NCI-H82 treated with DMSO at 0.1 percent for 48 hours (cell line): ENCODE results near the gene GMDS.

Experiments
- DNase-seq: peaks from one replicate; lab custom pipeline; 2025; ENCODE audit not compliant: unreplicated experiment; lab: John Stamatoyannopoulos, UW

GMDS gene

GRCh38 chr6:1598433-1598832 is 647.0 kb downstream of the GMDS start:
- no peak for DNase-seq

- no peak for DNase-seq
These were observed 647.5 kb downstream of the GMDS start for GRCh38 chr6:1597924-1598323.

GRCh38 chr6:1597121-1597744 is 648.2 kb downstream of the GMDS start:
- no peak for DNase-seq

GRCh38 chr6:1596088-1596852 is 649.1 kb downstream of the GMDS start:
- peak; percentile 34 for DNase-seq

- no peak for DNase-seq
These were observed 649.9 kb downstream of the GMDS start for GRCh38 chr6:1595271-1596087.

GRCh38 chr6:1594445-1595200 is 650.8 kb downstream of the GMDS start:
- DNase-seq, result no peak

GRCh38 chr6:1593958-1594314 is 651.5 kb downstream of the GMDS start:
- DNase-seq, result no peak

GRCh38 chr6:1593286-1593957 is 652.0 kb downstream of the GMDS start:
- no peak for DNase-seq

- no peak for DNase-seq
These were observed 652.6 kb downstream of the GMDS start for GRCh38 chr6:1592852-1593251.

GRCh38 chr6:1591926-1592325 is 653.5 kb downstream of the GMDS start:
- no peak for DNase-seq

- no peak for DNase-seq
These were observed 654.2 kb downstream of the GMDS start for GRCh38 chr6:1591243-1591642.

GRCh38 chr6:1590580-1590979 is 654.8 kb downstream of the GMDS start:
- no peak for DNase-seq

- no peak for DNase-seq
These were observed 656.2 kb downstream of the GMDS start for GRCh38 chr6:1589208-1589607.

- no peak for DNase-seq
These were observed 657.4 kb downstream of the GMDS start for GRCh38 chr6:1587977-1588376.

GRCh38 chr6:1587546-1587945 is 657.9 kb downstream of the GMDS start:
- DNase-seq, result no peak

GRCh38 chr6:1586861-1587450 is 658.4 kb downstream of the GMDS start:
- DNase-seq, result no peak

GRCh38 chr6:1586256-1586655 is 659.1 kb downstream of the GMDS start:
- DNase-seq, result no peak

GRCh38 chr6:1585669-1586049 is 659.7 kb downstream of the GMDS start:
- DNase-seq, result no peak

GRCh38 chr6:1584996-1585668 is 660.3 kb downstream of the GMDS start:
- no peak for DNase-seq

GRCh38 chr6:1584146-1584545 is 661.3 kb downstream of the GMDS start:
- DNase-seq, result no peak
